HepG2 (cell line): ENCODE measurements around the gene NOTO. TPM values are rescaled to one million over a fixed set of nuclear protein-coding genes. Genes with fewer than 3 reads are reported as not detected.

Experiments used
- ATRX ChIP-seq: sonication (generic); formaldehyde crosslinking; IDR thresholded peaks from 2 replicates; pipeline ENCODE4 v1.4.0; 2020; ENCODE audit warnings: missing genetic modification reagents, borderline replicate concordance
- CBX5 ChIP-seq: sonication (generic); formaldehyde crosslinking; IDR thresholded peaks from 2 replicates; pipeline ENCODE4 v1.4.0; 2020; ENCODE audit warnings: missing genetic modification reagents, borderline replicate concordance
- ERF ChIP-seq: IDR thresholded peaks from 2 replicates; pipeline ENCODE4 v1.6.1; 2018; ENCODE audit warnings: missing biosample characterization, missing genetic modification reagents
- HOXD1 ChIP-seq: sonication (generic); formaldehyde crosslinking; IDR thresholded peaks from 2 replicates; pipeline ENCODE4 v1.5.0; 2020; ENCODE audit warnings: missing genetic modification reagents
- IKZF1 ChIP-seq: fragments of 450-650 bp; IDR thresholded peaks from 2 replicates; pipeline ENCODE4 v1.7.1; 2016
- JARID2 ChIP-seq: sonication (generic); formaldehyde crosslinking; IDR thresholded peaks from 2 replicates; pipeline ENCODE4 v1.8.1; 2023; ENCODE audit warnings: missing genetic modification reagents, inconsistent platforms; ENCODE audit not compliant: insufficient replicate concordance
- KDM5A ChIP-seq: fragments of 200-600 bp; sonication (generic); IDR thresholded peaks from 2 replicates; pipeline ENCODE4 v1.7.0; 2018; ENCODE audit warnings: antibody characterized with exemption, mild to moderate bottlenecking, low read length, borderline replicate concordance
- KDM6A ChIP-seq: IDR thresholded peaks from 2 replicates; pipeline ENCODE4 v1.6.1; 2016; ENCODE audit warnings: low read depth
- KLF13 ChIP-seq: sonication (generic); formaldehyde crosslinking; IDR thresholded peaks from 2 replicates; pipeline ENCODE4 v1.4.0; 2020; ENCODE audit warnings: mild to moderate bottlenecking, missing genetic modification reagents
- SNAPC5 ChIP-seq: sonication (generic); formaldehyde crosslinking; IDR thresholded peaks from 2 replicates; pipeline ENCODE4 v1.8.1; 2023; ENCODE audit warnings: mild to moderate bottlenecking, missing genetic modification reagents, borderline replicate concordance
- SP5 ChIP-seq: IDR thresholded peaks from 2 replicates; pipeline ENCODE4 v1.6.1; 2016; ENCODE audit warnings: low read depth, borderline replicate concordance
- ZBTB10 ChIP-seq: sonication (generic); formaldehyde crosslinking; IDR thresholded peaks from 2 replicates; pipeline ENCODE4 v1.4.0; 2020; ENCODE audit warnings: missing genetic modification reagents, borderline replicate concordance
- ZBTB33 ChIP-seq: sonication (generic); formaldehyde crosslinking; IDR thresholded peaks from 2 replicates; pipeline ENCODE4 v1.4.0; 2020; ENCODE audit warnings: missing genetic modification reagents
- ZBTB44 ChIP-seq: sonication (generic); formaldehyde crosslinking; IDR thresholded peaks from 2 replicates; pipeline ENCODE4 v1.4.0; 2020; ENCODE audit warnings: missing genetic modification reagents
- ZMAT3 ChIP-seq: sonication (generic); formaldehyde crosslinking; conservative IDR thresholded peaks from 2 replicates; pipeline ENCODE4 v1.7.0; 2021; ENCODE audit warnings: missing genetic modification reagents
- ZNF33A ChIP-seq: sonication (generic); formaldehyde crosslinking; IDR thresholded peaks from 2 replicates; pipeline ENCODE4 v1.5.1; 2020; ENCODE audit warnings: missing genetic modification reagents, mild to moderate bottlenecking, moderate library complexity, borderline replicate concordance
- ZNF503 ChIP-seq: sonication (generic); formaldehyde crosslinking; IDR thresholded peaks from 2 replicates; pipeline ENCODE4 v1.4.0; 2020; ENCODE audit warnings: missing genetic modification reagents
- ZNF709 ChIP-seq: sonication (generic); formaldehyde crosslinking; IDR thresholded peaks from 2 replicates; pipeline ENCODE4 v1.5.0; 2020; ENCODE audit warnings: mild to moderate bottlenecking, missing genetic modification reagents
- ZNF749 ChIP-seq: sonication (generic); formaldehyde crosslinking; IDR thresholded peaks from 2 replicates; pipeline ENCODE4 v1.8.0; 2022; ENCODE audit warnings: mild to moderate bottlenecking, missing genetic modification reagents, moderate library complexity, borderline replicate concordance
- ZNF781 ChIP-seq: sonication (generic); formaldehyde crosslinking; IDR thresholded peaks from 2 replicates; pipeline ENCODE4 v1.5.1; 2020; ENCODE audit warnings: borderline replicate concordance, mild to moderate bottlenecking, missing genetic modification reagents; ENCODE audit errors: not compliant biosample characterization
- polyA plus RNA-seq, 8 experiments: library from polyadenylated mRNA; depleted of rRNA in 3 of 8; stranded (reverse) in 7 of 8; unstranded in 1 of 8; fragments of >200 nt; fragmentation: Illumina TruSeq in 4 of 8; extraction: Trizol in 4 of 8; gene quantifications; 2 replicates each; pipeline versions ENCODE4 v1.2.1 to v1.2.3, GENCODE V29; 2011 to 2016; ENCODE audit warnings: low read depth in 4 of 8, missing spikeins in 1 of 8, mixed read lengths in 1 of 8; ENCODE audit not compliant: insufficient read depth in 1 of 8
- total RNA-seq, 5 experiments: library from RNA; depleted of rRNA; stranded (reverse); fragments of >200 nt; fragmentation: Illumina TruSeq; extraction: Trizol; gene quantifications; 2 replicates each; pipeline ENCODE4 v1.2.3, GENCODE V29; 2016; ENCODE audit warnings: low read depth in 1 of 5

NOTO gene
- total and polyA plus RNA-seq, 2 of the 13 experiments (the other 11 are each of a cell fraction or from before 2014, with no cell fraction given) = not detected

GRCh38 chr2:73214120-73215035 is 12.0 kb downstream of the NOTO start, which contains the start of gene SMYD5 (continued):
- no peak; the same call in none of the 2 replicates for TF ChIP-seq ZBTB44 (CRISPR knock-in tag)
- peak; percentile 60; the same call in 1 of the 2 replicates for TF ChIP-seq HOXD1 (CRISPR knock-in tag)
- TF ChIP-seq ZBTB33 = no peak
- TF ChIP-seq ZNF709 (CRISPR knock-in tag) = peak; percentile 98
- peak; percentile 67 for TF ChIP-seq ZNF781 (CRISPR knock-in tag)
- no peak; the same call in 1 of the 2 replicates for TF ChIP-seq SNAPC5
- TF ChIP-seq ZNF749 (CRISPR knock-in tag) = 0 out of 2 replicates have a peak, but pooled peaks have one; percentile 50
- TF ChIP-seq SP5 (CRISPR knock-in tag) = peak; percentile 65
- TF ChIP-seq IKZF1 = no peak
- peak; percentile 91; the same call in 1 of the 2 replicates for TF ChIP-seq KLF13 (CRISPR knock-in tag)
- TF ChIP-seq ZNF503 (CRISPR knock-in tag) = peak; percentile 80
- TF ChIP-seq JARID2 (CRISPR knock-in tag) = no peak
- no peak; the same call in 1 of the 2 replicates for TF ChIP-seq ERF (CRISPR knock-in tag)
- TF ChIP-seq ATRX (CRISPR knock-in tag) = no peak
- TF ChIP-seq ZNF33A (CRISPR knock-in tag) = no peak
- peak; percentile 60; the same call in 1 of the 2 replicates for TF ChIP-seq ZBTB10 (CRISPR knock-in tag)
- no peak for TF ChIP-seq ZMAT3 (CRISPR knock-in tag)
- TF ChIP-seq CBX5 (CRISPR knock-in tag) = no peak
- no peak for TF ChIP-seq KDM6A (CRISPR knock-in tag)
- TF ChIP-seq KDM5A = peak; percentile 82; the same call in 1 of the 2 replicates
